Breast epithelium (tissue), 4 donors: ENCODE measurements around the gene CFAP58. TPM values are rescaled to one million over a fixed set of nuclear protein-coding genes. Genes with fewer than 3 reads are reported as not detected.

Experiments
- DNase-seq, 2 donors: peaks; one replicate each; pipeline ENCODE4 v3.0.0-alpha.2; 2019; ENCODE audit warnings: low spot score in 2 of 2
- H3K27ac ChIP-seq, 2 donors: fragments of 200-600 bp; sonication (generic) in 1 of 2; one replicate each; pipeline ENCODE4 v1.5.1; 2016 to 2019; ENCODE audit warnings: mild to moderate bottlenecking in 1 of 2
- H3K27me3 ChIP-seq, 2 donors: fragments of 200-600 bp; sonication (generic) in 1 of 2; one replicate each; pipeline versions ENCODE4 v1.5.1 to v1.6.0; 2017 to 2019; ENCODE audit warnings: control low read depth in 1 of 2, mild to moderate bottlenecking in 1 of 2
- H3K36me3 ChIP-seq: fragments of 200-600 bp; one replicate; pipeline ENCODE4 v1.5.1; 2019
- H3K4me1 ChIP-seq, 2 donors: fragments of 200-600 bp; sonication (generic); one replicate each; pipeline ENCODE4 v1.5.1; 2016 to 2019; ENCODE audit warnings: control low read depth in 1 of 2
- H3K4me3 ChIP-seq, 3 donors: fragments of 200-600 bp; sonication (generic); 1 replicate in 2 of 3; 2 replicates in 1 of 3; pipeline ENCODE4 v1.5.1; 2016 to 2019; ENCODE audit warnings: mild to moderate bottlenecking in 3 of 3, moderate library complexity in 2 of 3
- H3K9me3 ChIP-seq, 2 donors: fragments of 200-600 bp; sonication (generic) in 1 of 2; one replicate each; pipeline ENCODE4 v1.5.1; 2016 to 2019; ENCODE audit warnings: control low read depth in 1 of 2
- CTCF ChIP-seq, 3 donors: fragments of 450-650 bp; IDR thresholded peaks; one replicate each; pipeline ENCODE4 v1.5.1; 2016 to 2017; ENCODE audit warnings: antibody characterized with exemption in 3 of 3, mild to moderate bottlenecking in 3 of 3, moderate library complexity in 3 of 3
- POLR2A ChIP-seq: fragments of 450-650 bp; IDR thresholded peaks from one replicate; pipeline ENCODE4 v1.6.1; 2016; ENCODE audit warnings: antibody characterized with exemption, mild to moderate bottlenecking, moderate library complexity
- POLR2AphosphoS5 ChIP-seq, 3 donors: sonication (generic); formaldehyde crosslinking; IDR thresholded peaks; one replicate each; pipeline ENCODE4 v1.6.1; 2017; ENCODE audit warnings: antibody characterized with exemption in 3 of 3
- intact Hi-C: fragments of 100-400 bp; cut with DNase I; formaldehyde crosslinking; loops from one replicate; pipeline ENCODE4 v1.15.1; 2023; ENCODE audit warnings: low total_unique reads
- total RNA-seq, 3 donors: library from RNA; depleted of rRNA; stranded (reverse); fragments of >200 nt; gene quantifications; one replicate each; pipeline ENCODE4 v1.1.0, GENCODE V29; 2016

The CFAP58 gene
- total RNA-seq, 3 donors from 2014 or later: 0.16 to 0.98 (median 0.88) TPM

- Histone ChIP-seq H3K4me1 (no peaks in the 10 kb centered on the region), H3K9me3 (no peaks in the 10 kb centered on the region), H3K27ac (no peak overlapping the region), H3K4me3 (no peak overlapping the region), H3K27me3 (no peaks in the 10 kb centered on the region), H3K36me3 (no peaks in the 10 kb centered on the region)
- TF ChIP-seq POLR2AphosphoS5 (IDR thresholded peaks at IDR 0.05) (no peak), POLR2A (no peak), CTCF (IDR thresholded peaks at IDR 0.05) (no peak)
- DNase-seq: no peak
- intact Hi-C loops: loop anchor here (5.0 kb wide), 2 partner anchors 38 to 53 kb away; no protein-coding TSS in a partner anchor
Measured at GRCh38 chr10:104345515-104345914, 8.1 kb upstream of the CFAP58 start.

- H3K27me3 ChIP-seq: no peaks in the 10 kb centered on the region
- no peak for DNase-seq
- no peak overlapping the region for H3K27ac ChIP-seq
- no peaks in the 10 kb centered on the region for H3K4me1 ChIP-seq
- TF ChIP-seq CTCF (IDR thresholded peaks at IDR 0.05) (no peak), POLR2AphosphoS5 (IDR thresholded peaks at IDR 0.05) (no peak), POLR2A (no peak)
- H3K4me3 ChIP-seq: no peak overlapping the region
- H3K9me3 ChIP-seq: no peaks in the 10 kb centered on the region
- intact Hi-C loops: loop anchor here (5.0 kb wide), 2 partner anchors 39 to 54 kb away; no protein-coding TSS in a partner anchor
- no peaks in the 10 kb centered on the region for H3K36me3 ChIP-seq
Measured at GRCh38 chr10:104345941-104346340, 7.7 kb upstream of the CFAP58 start.

GRCh38 chr10:104347295-104348045 is 6.2 kb upstream of the CFAP58 start:
- no peak for DNase-seq
- Histone ChIP-seq H3K36me3 (no peaks in the 10 kb centered on the region), H3K4me1 (no peaks in the 10 kb centered on the region), H3K27me3 (no peaks in the 10 kb centered on the region), H3K4me3 (no peak overlapping the region), H3K9me3 (no peaks in the 10 kb centered on the region), H3K27ac (no peak overlapping the region)
- no peak for TF ChIP-seq CTCF (IDR thresholded peaks at IDR 0.05)
- no peak for TF ChIP-seq POLR2A
- TF ChIP-seq POLR2AphosphoS5 (IDR thresholded peaks at IDR 0.05): no peak
- intact Hi-C loops: loop anchor here (5.0 kb wide), 2 partner anchors 40 to 55 kb away; no protein-coding TSS in a partner anchor

- Histone ChIP-seq H3K9me3 (no peaks in the 10 kb centered on the region), H3K36me3 (no peaks in the 10 kb centered on the region), H3K4me1 (no peaks in the 10 kb centered on the region), H3K4me3 (no peak overlapping the region), H3K27me3 (no peaks in the 10 kb centered on the region), H3K27ac (no peak overlapping the region)
- no peak for TF ChIP-seq POLR2A
- no peak for TF ChIP-seq CTCF (IDR thresholded peaks at IDR 0.05)
- TF ChIP-seq POLR2AphosphoS5 (IDR thresholded peaks at IDR 0.05): no peak
- no peak for DNase-seq
- intact Hi-C loops: loop anchor here (5.0 kb wide), 2 partner anchors 41 to 56 kb away; no protein-coding TSS in a partner anchor
Measured at GRCh38 chr10:104348601-104349000, 5.0 kb upstream of the CFAP58 start.

- H3K4me3 ChIP-seq: peak overlapping the region in 2 of 3 donors; percentile 6 to 51
- intact Hi-C loops: loop anchor here (5.0 kb wide), 2 partner anchors 42 to 57 kb away; no protein-coding TSS in a partner anchor
- TF ChIP-seq POLR2AphosphoS5 (IDR thresholded peaks at IDR 0.05) (peak in 2 of 3 donors; percentile 20 to 42), CTCF (IDR thresholded peaks at IDR 0.05) (no peak), POLR2A (no peak)
- H3K27ac ChIP-seq: peak overlapping the region; percentile 77 to 78
- no peak for DNase-seq
- H3K4me1 ChIP-seq: no peaks in the 10 kb centered on the region
- no peaks in the 10 kb centered on the region for H3K9me3 ChIP-seq
- H3K27me3 ChIP-seq: no peaks in the 10 kb centered on the region
- H3K36me3 ChIP-seq: no peaks in the 10 kb centered on the region
Measured at GRCh38 chr10:104349623-104350126, 4.0 kb upstream of the CFAP58 start.
